Suprapubic skin (tissue), 4 donors: Measurements from ENCODE around the gene PYGB.
A peak's percentile ranks its signal among the peaks of the same experiment; 100 is the strongest.

Source experiments
- POLR2A ChIP-seq, 2 donors: fragments of 450-650 bp; IDR thresholded peaks; one replicate each; pipeline ENCODE4 v1.6.1; 2017; ENCODE audit warnings: antibody characterized with exemption in 2 of 2, mild to moderate bottlenecking in 2 of 2, moderate library complexity in 2 of 2
- POLR2AphosphoS5 ChIP-seq, 3 donors: sonication (generic); formaldehyde crosslinking; IDR thresholded peaks; one replicate each; pipeline ENCODE4 v1.6.1; 2017; ENCODE audit warnings: antibody characterized with exemption in 3 of 3
- TF ChIP-seq, protein P1 (sequence below), 2 donors: fragments of 200-600 bp in 1 of 2; fragments of 450-650 bp in 1 of 2; sonication (generic) in 1 of 2; IDR thresholded peaks; one replicate each; pipeline ENCODE4 v1.5.1; 2016 to 2019; ENCODE audit warnings: antibody characterized with exemption in 2 of 2, mild to moderate bottlenecking in 1 of 2, moderate library complexity in 1 of 2

DNA sequence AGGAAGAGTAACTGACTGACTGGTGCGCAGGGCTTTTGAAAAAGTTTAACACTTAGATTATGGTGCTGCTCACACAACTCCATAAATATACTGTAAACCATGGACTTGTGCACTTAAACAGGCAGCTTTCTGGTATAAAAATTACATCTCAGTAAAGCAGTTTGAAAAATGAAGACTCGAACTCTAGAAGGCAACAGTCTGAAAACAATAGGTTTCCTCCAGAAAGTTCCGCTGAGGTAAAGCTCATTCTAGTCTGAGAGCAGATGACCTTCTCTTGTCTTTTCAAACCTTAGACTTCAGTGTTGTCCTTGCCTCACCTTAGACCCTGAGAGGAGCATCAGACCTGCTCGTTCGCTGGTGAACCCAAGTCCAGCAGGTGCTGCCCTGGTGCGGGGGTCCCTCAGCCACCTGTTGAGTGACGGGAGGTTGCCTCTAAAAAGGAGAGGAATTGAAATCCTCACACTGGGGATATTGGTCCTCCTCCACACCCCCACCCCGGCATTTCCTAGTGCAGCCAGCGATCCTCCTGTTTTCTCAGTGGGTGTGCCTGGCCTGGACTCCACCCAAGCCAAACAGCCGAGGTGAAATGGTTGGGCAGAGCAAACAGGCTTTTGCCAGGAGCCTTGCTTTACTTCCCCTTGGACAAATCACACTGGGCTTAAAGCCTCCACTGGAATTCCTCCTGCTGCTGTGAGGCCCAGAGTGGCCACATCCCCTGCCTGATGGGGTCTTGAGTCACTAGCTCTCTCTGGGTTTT is 14.7 kb upstream of the PYGB start:
- TF ChIP-seq, protein P1, sequence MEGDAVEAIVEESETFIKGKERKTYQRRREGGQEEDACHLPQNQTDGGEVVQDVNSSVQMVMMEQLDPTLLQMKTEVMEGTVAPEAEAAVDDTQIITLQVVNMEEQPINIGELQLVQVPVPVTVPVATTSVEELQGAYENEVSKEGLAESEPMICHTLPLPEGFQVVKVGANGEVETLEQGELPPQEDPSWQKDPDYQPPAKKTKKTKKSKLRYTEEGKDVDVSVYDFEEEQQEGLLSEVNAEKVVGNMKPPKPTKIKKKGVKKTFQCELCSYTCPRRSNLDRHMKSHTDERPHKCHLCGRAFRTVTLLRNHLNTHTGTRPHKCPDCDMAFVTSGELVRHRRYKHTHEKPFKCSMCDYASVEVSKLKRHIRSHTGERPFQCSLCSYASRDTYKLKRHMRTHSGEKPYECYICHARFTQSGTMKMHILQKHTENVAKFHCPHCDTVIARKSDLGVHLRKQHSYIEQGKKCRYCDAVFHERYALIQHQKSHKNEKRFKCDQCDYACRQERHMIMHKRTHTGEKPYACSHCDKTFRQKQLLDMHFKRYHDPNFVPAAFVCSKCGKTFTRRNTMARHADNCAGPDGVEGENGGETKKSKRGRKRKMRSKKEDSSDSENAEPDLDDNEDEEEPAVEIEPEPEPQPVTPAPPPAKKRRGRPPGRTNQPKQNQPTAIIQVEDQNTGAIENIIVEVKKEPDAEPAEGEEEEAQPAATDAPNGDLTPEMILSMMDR (IDR thresholded peaks at IDR 0.05): no peak
- TF ChIP-seq POLR2A (IDR thresholded peaks at IDR 0.05) (no peak), POLR2AphosphoS5 (IDR thresholded peaks at IDR 0.05) (peak in 1 of 3 donors; percentile 9)
